Stimulated activated CD8-positive, alpha-beta memory T cell treated with anti-CD3 and anti-CD28 coated beads, Interleukin-7, amount 100 ng/mL, for 4 hours (primary cell): ENCODE measurements around the gene EIF5AL1.
"Not testable (repeated sequence)": the region's sequence is repeated elsewhere in the genome, so short reads cannot be mapped to it uniquely, and the experiment has no call there.

Experiments
- DNase-seq, 2 donors: peaks; one replicate each; pipeline ENCODE4 v3.0.0-alpha.2; 2020; ENCODE audit warnings: low read depth in 2 of 2

The EIF5AL1 gene

DNA sequence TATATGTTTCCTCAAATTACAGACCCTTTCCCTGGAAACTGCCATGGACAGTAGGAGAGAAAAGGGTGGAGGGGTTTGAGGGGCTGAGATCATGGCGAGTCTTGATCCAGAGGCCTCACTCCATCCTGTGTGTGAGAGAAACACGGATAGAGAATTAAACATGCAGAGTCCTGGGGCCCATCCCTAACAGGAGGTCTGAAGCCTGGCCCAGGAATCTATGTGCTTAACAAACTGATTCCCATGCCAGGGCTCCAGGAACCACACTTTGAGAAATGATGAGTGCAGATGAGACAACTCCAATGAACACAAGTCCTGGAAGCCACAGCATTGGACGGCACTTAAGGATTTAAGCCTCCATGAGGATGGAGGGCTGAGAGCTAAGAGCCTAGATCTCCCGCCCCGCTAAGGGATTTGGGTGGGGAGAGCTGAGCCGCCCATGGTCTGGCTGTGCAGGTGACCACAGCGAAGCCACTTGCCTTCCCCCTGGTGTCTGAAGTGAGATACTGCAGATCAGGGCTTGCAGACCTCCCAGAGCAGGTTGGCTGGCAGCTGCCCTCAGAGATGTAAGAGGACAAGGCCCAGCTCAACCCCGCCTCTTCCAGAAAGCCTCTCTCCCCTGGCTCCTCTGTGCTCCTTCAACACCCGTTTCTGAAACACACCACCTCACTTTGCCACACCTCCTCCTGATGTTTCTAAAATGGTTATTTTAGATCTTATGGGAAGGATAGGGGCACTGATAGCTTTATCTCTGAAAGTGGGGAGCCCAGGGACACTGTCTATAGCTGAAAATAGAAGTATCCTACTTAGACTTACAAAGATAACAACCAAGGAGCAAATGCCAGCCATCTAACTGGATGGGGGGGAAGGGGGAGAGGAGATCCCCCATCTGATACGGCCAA lies 24.8 kb upstream of the EIF5AL1 start:
- DNase-seq, result peak in 1 of 2 donors; percentile 3

- DNase-seq, result no peak
These were observed 24.0 kb upstream of the EIF5AL1 start for GRCh38 chr10:79488336-79488735.

DNA sequence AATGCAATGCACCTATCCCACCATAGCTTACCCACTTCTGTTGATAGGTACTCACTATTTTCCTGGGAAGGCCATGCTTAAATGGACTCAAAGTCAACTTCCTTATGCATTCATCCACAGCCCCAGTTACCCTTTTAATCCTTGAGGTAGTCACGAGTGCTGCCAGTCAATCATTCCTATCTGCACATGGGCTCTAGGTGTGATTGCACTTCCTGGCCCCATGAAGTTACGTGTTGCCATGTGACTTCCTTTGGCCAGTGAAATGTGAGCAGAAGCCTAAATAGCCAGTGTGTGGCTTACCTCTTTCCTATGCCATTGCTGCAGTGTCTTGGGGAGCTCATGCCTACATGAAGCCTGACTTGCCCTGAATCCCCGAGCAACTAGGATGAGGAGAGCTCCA lies 23.5 kb upstream of the EIF5AL1 start:
- DNase-seq, result no peak

DNA sequence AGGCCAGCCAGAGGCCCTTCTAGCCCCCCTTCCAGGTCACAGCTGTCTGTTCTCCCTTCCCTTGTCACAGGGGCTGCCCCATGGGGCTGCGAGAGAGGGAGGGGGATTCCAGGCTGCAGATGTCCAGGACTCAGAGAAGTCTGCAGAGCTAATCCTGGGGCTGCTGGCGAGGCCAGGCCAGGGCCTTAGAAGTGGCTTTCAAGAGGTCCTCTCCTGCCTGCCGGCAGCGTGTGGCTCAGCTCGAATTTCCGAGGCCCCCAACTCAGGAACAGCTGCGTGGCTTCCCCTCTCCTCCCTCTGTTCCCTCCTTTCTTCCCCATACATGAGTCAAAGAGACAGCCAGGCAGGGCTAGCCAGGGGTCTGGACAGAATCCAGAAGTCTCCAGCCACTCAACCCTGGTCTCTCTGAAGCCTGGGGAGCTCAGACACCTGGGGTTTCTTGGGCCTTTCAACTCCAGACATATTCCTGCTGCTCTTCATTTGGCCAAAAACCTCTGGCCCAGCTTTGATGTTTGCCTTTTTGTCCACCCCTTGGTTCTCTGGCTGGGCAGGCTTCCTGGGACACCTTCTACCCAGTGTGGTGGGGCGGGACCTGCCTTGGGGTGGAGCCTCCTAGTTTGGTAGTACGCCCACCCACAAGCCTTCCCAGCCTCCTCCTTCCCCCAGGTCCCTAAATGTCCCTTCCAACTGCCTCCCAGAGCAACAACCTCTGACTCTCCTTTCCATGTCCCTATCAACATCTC lies 21.8 kb upstream of the EIF5AL1 start:
- no peak for DNase-seq

DNA sequence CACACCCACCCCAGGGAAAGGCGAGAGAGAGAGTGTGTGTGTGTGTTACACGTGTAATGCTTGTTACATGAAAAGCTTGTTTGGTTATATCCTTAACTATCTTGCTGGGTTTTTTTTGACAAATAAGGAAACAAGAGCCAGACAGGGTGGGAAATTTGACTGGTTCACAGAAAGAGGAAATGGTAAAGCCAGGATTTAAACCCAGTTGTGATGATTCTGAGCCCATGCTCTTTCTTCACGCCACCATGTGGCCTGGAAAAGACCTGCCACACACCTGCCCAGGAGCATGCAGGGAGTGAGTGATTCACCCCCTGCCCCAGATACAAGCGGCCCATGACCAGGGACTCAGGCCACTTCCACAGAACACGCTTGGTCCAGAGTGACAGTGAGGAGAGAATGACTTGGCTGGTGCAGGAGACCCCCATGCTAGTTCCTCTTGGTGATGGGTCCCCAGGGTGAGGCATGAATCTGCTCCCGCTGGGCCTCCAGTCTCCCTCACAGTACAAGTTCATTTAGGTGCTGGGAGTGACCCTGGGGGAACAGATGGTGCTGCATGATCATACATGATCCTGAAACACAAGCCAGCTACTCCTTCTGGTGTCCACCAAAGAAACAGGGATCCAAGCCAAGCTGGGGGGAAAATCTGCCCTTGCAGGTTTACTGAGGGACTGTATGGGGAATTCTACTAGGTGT lies 21.0 kb upstream of the EIF5AL1 start:
- DNase-seq, result no peak

- no peak for DNase-seq
These were observed 20.1 kb upstream of the EIF5AL1 start for GRCh38 chr10:79492256-79492655.

- no peak for DNase-seq
These were observed 19.5 kb upstream of the EIF5AL1 start for GRCh38 chr10:79492839-79493238.

DNA sequence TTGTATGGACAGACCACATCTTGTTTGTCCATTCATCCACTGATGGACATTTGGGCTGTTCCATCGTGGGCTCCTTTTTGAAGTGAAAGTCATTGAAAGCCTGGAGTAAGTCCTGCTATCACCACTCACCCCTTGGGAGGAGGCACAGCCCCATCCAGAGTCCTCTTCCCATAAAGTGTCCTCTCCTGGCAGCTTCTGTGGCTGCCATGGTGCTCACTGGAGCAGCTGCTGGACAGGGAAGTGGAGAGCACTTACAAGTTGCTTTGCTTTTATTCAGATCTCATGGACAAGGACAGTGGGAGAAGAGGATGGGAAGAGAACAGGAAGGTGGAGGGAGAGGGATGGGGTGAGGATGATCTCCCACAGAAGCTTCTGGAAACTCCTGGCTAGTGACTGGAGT lies 18.5 kb upstream of the EIF5AL1 start:
- DNase-seq, result no peak

- DNase-seq, result no peak
These were observed 17.2 kb upstream of the EIF5AL1 start for GRCh38 chr10:79494871-79495705.

DNA sequence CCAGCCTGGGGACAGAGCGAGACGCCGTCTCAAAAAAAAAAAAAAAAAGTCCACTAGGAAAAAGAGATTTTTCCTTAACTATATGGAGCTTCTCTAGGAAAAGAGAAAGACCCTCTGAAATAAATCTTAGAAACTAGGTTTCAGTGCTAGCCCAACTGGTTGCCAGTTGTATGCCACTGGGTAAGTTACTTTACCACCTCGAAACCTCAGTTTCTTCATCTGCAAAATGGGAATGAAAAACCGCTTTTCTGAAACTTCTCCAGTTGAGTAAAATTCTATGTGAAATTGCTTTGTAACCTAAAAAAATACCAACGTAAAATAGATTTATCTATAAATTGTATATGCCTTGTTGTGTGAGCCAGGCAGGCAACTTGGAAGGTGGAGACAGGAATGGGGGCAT lies 16.5 kb upstream of the EIF5AL1 start:
- no peak for DNase-seq

- no peak for DNase-seq
These were observed 15.4 kb upstream of the EIF5AL1 start for GRCh38 chr10:79496896-79497295.

- DNase-seq, result no peak
These were observed 14.0 kb upstream of the EIF5AL1 start for GRCh38 chr10:79498291-79498829.

GRCh38 chr10:79502561-79503309 lies 9.6 kb upstream of the EIF5AL1 start:
- DNase-seq, result no peak

- not testable (repeated sequence) for DNase-seq
These were observed 8.5 kb upstream of the EIF5AL1 start for GRCh38 chr10:79503787-79504186.

DNA sequence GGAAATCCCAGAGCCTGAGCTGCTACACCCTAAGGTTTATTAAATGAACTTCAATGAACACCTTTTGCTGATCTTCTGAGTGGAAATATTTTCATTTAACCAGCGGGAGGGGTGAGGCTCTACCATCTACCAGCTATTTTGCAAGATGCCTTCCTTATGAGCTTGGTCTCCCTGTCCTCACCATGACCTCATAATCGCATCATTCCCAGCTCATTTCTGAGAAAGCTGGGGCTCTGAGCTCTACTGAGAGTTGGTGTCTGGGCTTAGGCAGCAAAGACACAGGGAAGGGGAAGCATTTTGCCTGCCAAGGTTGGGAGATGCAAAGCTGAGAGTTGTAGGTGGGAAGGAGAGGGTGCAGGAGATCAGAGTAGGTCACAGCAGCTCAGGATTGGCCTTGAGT lies 7.8 kb upstream of the EIF5AL1 start:
- DNase-seq, result not testable (repeated sequence)

- DNase-seq, result not testable (repeated sequence)
These were observed 7.0 kb upstream of the EIF5AL1 start for GRCh38 chr10:79505328-79505727.

DNA sequence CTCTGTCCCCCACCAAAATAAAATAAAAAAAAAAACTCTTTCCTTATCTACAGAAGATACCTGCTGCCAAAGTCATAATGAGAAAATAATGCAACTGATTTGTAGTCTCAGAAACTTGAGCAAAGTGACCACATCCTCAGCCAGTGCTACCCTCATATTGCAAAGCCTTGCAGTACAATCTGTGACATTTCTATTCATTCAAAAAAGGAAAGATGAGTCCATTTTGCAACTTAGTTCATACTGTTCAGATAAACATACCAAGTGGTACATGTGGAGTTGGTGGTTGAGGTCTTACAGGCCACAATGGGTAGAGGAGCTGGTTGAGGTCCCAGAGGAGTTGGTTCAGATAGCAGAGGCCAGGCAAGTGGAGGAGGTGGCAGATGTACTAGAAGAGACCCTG lies 6.5 kb upstream of the EIF5AL1 start:
- no peak for DNase-seq

DNA sequence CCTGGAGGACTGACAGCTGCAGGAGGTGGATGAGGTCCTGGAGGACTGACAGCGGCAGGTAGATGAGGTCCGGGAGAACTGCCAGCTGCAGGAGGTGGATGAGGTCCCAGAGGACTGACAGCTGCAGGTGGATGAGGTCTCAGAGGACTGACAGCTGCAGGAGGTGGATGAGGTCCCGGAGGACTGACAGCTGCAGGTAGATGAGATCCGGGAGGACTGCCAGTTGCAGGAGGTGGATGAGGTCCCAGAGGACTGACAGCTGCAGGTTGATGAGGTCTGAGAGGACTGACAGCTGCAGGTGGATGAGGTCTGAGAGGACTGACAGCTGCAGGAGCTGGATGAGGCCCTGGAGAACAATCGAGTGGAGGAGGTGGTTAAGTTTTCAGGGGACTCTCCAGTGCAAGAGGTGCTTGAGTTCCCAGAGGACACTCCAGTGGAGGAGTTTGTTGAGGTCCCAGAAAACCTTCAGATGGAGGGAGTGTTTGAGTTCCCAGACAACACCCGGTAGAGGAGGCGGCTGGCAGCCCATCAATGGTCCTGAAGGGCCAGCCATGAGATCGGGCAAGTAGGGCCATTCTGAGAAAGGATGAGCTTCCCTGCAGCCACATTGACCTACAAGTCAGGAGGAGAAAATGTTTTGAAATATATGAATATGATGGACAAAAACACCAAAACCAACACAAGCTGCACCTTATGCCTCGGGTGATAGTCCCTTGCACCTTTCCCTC lies 4.7 kb upstream of the EIF5AL1 start:
- no peak for DNase-seq

- not testable (repeated sequence) for DNase-seq
These were observed 4.1 kb upstream of the EIF5AL1 start for GRCh38 chr10:79508245-79508644.
